GM10248 (cell line): ENCODE data around the gene SCCPDH.

Source experiments
- CTCF ChIA-PET: fragments of 300-600 bp; sonication (Branson Sonifier 250); formaldehyde crosslinking; extraction: SDS; loops from one replicate; lab custom pipeline; 2021; ENCODE audit warnings: antibody characterized with exemption; lab: Yijun Ruan, JAX
- POLR2A ChIA-PET: fragments of 350-650 bp; sonication (Branson Sonifier 250); formaldehyde crosslinking; extraction: SDS; loops from one replicate; lab custom pipeline; 2020; ENCODE audit warnings: antibody characterized with exemption; lab: Yijun Ruan, JAX
- DNase-seq: peaks from one replicate; pipeline ENCODE4 v3.0.0; 2012; ENCODE audit errors: extremely low spot score
- CTCF ChIP-seq: IDR thresholded peaks from 2 replicates; pipeline ENCODE4 v1.5.1; 2012; ENCODE audit warnings: mild to moderate bottlenecking, low read depth; ENCODE audit errors: extremely low read depth, missing control alignments, control extremely low read depth

The SCCPDH gene

GRCh38 chr1:246788895-246789338 is 64.7 kb downstream of the SCCPDH start:
- TF ChIP-seq CTCF, result no peak
- ChIA-PET POLR2A (no interaction called here), CTCF (interaction anchor here (1.5 kb wide), 1 partner anchor 9 kb away, joined by 5 read pairs; no protein-coding TSS in a partner anchor)
- DNase-seq, result no peak

- DNase-seq, result no peak
- POLR2A ChIA-PET, result no interaction called here
- CTCF ChIA-PET, result no interaction called here
- no peak for TF ChIP-seq CTCF
These were observed 65.5 kb downstream of the SCCPDH start for GRCh38 chr1:246789454-246790339.

GRCh38 chr1:246790364-246790763 is 66.2 kb downstream of the SCCPDH start:
- ChIA-PET POLR2A (no interaction called here), CTCF (no interaction called here)
- TF ChIP-seq CTCF, result no peak
- DNase-seq, result no peak

GRCh38 chr1:246790833-246791232 is 66.6 kb downstream of the SCCPDH start:
- CTCF ChIA-PET, result no interaction called here
- POLR2A ChIA-PET, result no interaction called here
- no peak for DNase-seq
- TF ChIP-seq CTCF, result no peak

- CTCF ChIA-PET, result no interaction called here
- TF ChIP-seq CTCF, result no peak
- no peak for DNase-seq
- POLR2A ChIA-PET, result interaction anchor here (0.6 kb wide), 1 partner anchor 1530 kb away, joined by 3 read pairs; no protein-coding TSS in a partner anchor
These were observed 67.2 kb downstream of the SCCPDH start for GRCh38 chr1:246791303-246791918.

- TF ChIP-seq CTCF, result no peak
- DNase-seq, result no peak
- ChIA-PET CTCF (interaction anchor here (1.4 kb wide), 1 partner anchor 14 kb away, joined by 3 read pairs; no protein-coding TSS in a partner anchor), POLR2A (no interaction called here)
These were observed 68.4 kb downstream of the SCCPDH start for GRCh38 chr1:246792603-246793002.
